GM21515 (cell line): ENCODE results near the gene NF1.
"Not testable (repeated sequence)": the region's sequence is repeated elsewhere in the genome, so short reads cannot be mapped to it uniquely, and the experiment has no call there.

Experiments
- ATAC-seq: cut with Tn5 transposase; IDR thresholded peaks from one replicate; pipeline ENCODE4 v1.9.1; 2021; ENCODE audit not compliant: unreplicated experiment

Gene NF1

GRCh38 chr17:31085563-31085962 is 9.2 kb upstream of the NF1 start:
- ATAC-seq = no peak

GRCh38 chr17:31089471-31089870 is 5.3 kb upstream of the NF1 start:
- ATAC-seq = no peak

GRCh38 chr17:31090650-31091049 is 4.1 kb upstream of the NF1 start:
- ATAC-seq = not testable (repeated sequence)

- no peak for ATAC-seq
Measured at GRCh38 chr17:31092475-31093064, 2.2 kb upstream of the NF1 start.

GRCh38 chr17:31093866-31094599 is 744 bp upstream of the NF1 start:
- ATAC-seq = no peak

- ATAC-seq = no peak
Measured at GRCh38 chr17:31095236-31096105, 694 bp downstream of the NF1 start.

- ATAC-seq = no peak
Measured at GRCh38 chr17:31096106-31096436, 1.3 kb downstream of the NF1 start.

- ATAC-seq = no peak
Measured at GRCh38 chr17:31099016-31099415, 4.2 kb downstream of the NF1 start.

GRCh38 chr17:31100840-31101459 is 6.2 kb downstream of the NF1 start:
- ATAC-seq = no peak

- no peak for ATAC-seq
Measured at GRCh38 chr17:31101943-31102342, 7.2 kb downstream of the NF1 start.

- ATAC-seq = no peak
Measured at GRCh38 chr17:31105991-31106390, 11.2 kb downstream of the NF1 start.

- no peak for ATAC-seq
Measured at GRCh38 chr17:31111183-31111582, 16.4 kb downstream of the NF1 start.

GRCh38 chr17:31112001-31112661 is 17.4 kb downstream of the NF1 start:
- no peak for ATAC-seq

GRCh38 chr17:31113368-31113767 is 18.6 kb downstream of the NF1 start:
- ATAC-seq = not testable (repeated sequence)

- ATAC-seq = no peak
Measured at GRCh38 chr17:31113939-31114338, 19.2 kb downstream of the NF1 start.

GRCh38 chr17:31114956-31115555 is 20.3 kb downstream of the NF1 start:
- ATAC-seq = no peak

GRCh38 chr17:31116167-31116566 is 21.4 kb downstream of the NF1 start:
- no peak for ATAC-seq

GRCh38 chr17:31122746-31123145 is 28.0 kb downstream of the NF1 start:
- ATAC-seq = no peak

GRCh38 chr17:31126318-31126717 is 31.5 kb downstream of the NF1 start:
- no peak for ATAC-seq

- no peak for ATAC-seq
Measured at GRCh38 chr17:31128241-31128640, 33.5 kb downstream of the NF1 start.
